Transverse colon (tissue), 4 donors: Measurements from ENCODE around the gene NTMT1. TPM values are rescaled to one million over a fixed set of nuclear protein-coding genes. Genes with fewer than 3 reads are reported as not detected.
A peak's percentile ranks its signal among the peaks of the same experiment; 100 is the strongest.

ENCODE experiments used
- DNase-seq: peaks from one replicate; pipeline ENCODE4 v3.0.0-alpha.2; 2019
- H3K27ac ChIP-seq, 4 donors: fragments of 200-600 bp; sonication (generic); 2 replicates each; pipeline ENCODE4 v1.5.1; 2016 to 2018; ENCODE audit warnings: inconsistent platforms in 4 of 4
- H3K27me3 ChIP-seq: fragments of 200-600 bp; sonication (generic); 2 replicates; pipeline ENCODE4 v1.5.1; 2017; ENCODE audit warnings: inconsistent platforms
- H3K36me3 ChIP-seq, 4 donors: fragments of 200-600 bp; sonication (generic); 2 replicates each; pipeline ENCODE4 v1.5.1; 2017 to 2019; ENCODE audit warnings: inconsistent platforms in 4 of 4
- H3K4me1 ChIP-seq, 4 donors: fragments of 200-600 bp; sonication (generic); 2 replicates each; pipeline ENCODE4 v1.5.1; 2017 to 2020; ENCODE audit warnings: inconsistent platforms in 4 of 4
- H3K4me3 ChIP-seq, 4 donors: fragments of 200-600 bp; sonication (generic); 1 replicate in 1 of 4; 2 replicates in 3 of 4; pipeline versions ENCODE4 v1.5.1 to v1.6.1; 2017 to 2019; ENCODE audit warnings: inconsistent platforms in 4 of 4
- H3K9me3 ChIP-seq, 2 donors: fragments of 200-600 bp; sonication (generic); 2 replicates each; pipeline ENCODE4 v1.5.1; 2017 to 2019; ENCODE audit warnings: inconsistent platforms in 2 of 2
- EP300 ChIP-seq: sonication (generic); formaldehyde crosslinking; IDR thresholded peaks from one replicate; pipeline ENCODE4 v1.6.1; 2017; ENCODE audit warnings: antibody characterized with exemption, low read depth
- POLR2A ChIP-seq: fragments of 450-650 bp; IDR thresholded peaks from one replicate; pipeline ENCODE4 v1.6.1; 2016; ENCODE audit warnings: antibody characterized with exemption, mild to moderate bottlenecking, moderate library complexity
- POLR2AphosphoS5 ChIP-seq, 3 donors: sonication (generic); formaldehyde crosslinking; IDR thresholded peaks; one replicate each; pipeline ENCODE4 v1.6.1; 2016; ENCODE audit warnings: antibody characterized with exemption in 3 of 3
- WGBS, 2 donors: methylation state at CpG; one replicate each; pipeline ENCODE4 v1.1.5; 2018; ENCODE audit warnings: low coverage in 1 of 2; 5-methylcytosine and 5-hydroxymethylcytosine counted together
- in situ Hi-C, 4 donors: fragments of 200-750 bp; cut with MboI; loops; one replicate each; pipeline versions ENCODE4 v1.15.0 to v1.15.1; 2017; ENCODE audit warnings: low sequenced_read_pairs in 3 of 4, low pct_ligation_motif_present in 1 of 4, low pct_unique_long_range_greater_than_20kb in 1 of 4
- intact Hi-C: fragments of 100-400 bp; cut with DNase I; formaldehyde crosslinking; loops from one replicate; pipeline ENCODE4 v1.15.1; 2023; ENCODE audit warnings: low total_unique reads
- total RNA-seq, 4 donors: library from RNA; depleted of rRNA; stranded (reverse); fragments of >200 nt; gene quantifications; one replicate each; pipeline ENCODE4 v1.1.0, GENCODE V29; 2016
- TF ChIP-seq, protein P1 (sequence below), 5 experiments: fragments of 200-600 bp in 3 of 5; fragments of 450-650 bp in 2 of 5; sonication (generic) in 3 of 5; IDR thresholded peaks; 1 replicate in 2 of 5; 2 replicates in 3 of 5; pipeline ENCODE4 v1.5.1; 2016 to 2017; ENCODE audit warnings: antibody characterized with exemption in 5 of 5, inconsistent platforms in 3 of 5, mild to moderate bottlenecking in 2 of 5, moderate library complexity in 1 of 5

The NTMT1 gene
- total RNA-seq, 4 donors from 2014 or later = 11.3 to 19.1 (median 14.3) TPM

DNA sequence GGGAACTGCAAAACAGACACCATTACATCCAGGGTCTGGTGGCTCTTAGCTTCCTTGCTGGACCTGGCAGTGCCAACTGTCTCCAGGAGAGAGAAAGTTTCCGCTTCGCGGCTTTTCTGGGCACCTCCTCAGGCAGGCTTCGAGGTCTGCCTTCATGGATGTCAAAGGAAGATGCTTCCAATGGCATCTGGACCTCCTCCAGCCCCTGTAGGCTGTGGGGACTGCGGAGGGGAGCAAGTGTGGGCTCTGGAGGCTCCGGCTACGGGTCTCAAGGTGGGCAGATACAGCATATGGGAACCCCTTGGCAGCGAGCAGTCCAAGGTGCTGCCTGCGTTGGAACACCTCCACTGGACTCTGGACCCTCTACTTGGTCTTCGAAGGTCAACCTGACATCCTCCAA, 11.0 kb upstream of the NTMT1 start:
- H3K27me3 ChIP-seq = peaks cover 8% of the 10 kb centered on the region
- no peaks in the 10 kb centered on the region for H3K36me3 ChIP-seq
- WGBS, 2 donors = 82% methylated on average over 10 of the region's 10 CpGs; no CpG with 5 or more reads in 1 of the 2 donors
- in situ Hi-C loops (loop anchor here (5.0 to 10.0 kb wide), 3 partner anchors 450 to 480 kb away; no protein-coding TSS in a partner anchor), intact Hi-C loops (loop anchor here (5.0 kb wide), 1 partner anchor 443 kb away; no protein-coding TSS in a partner anchor)
- H3K4me3 ChIP-seq = no peak overlapping the region
- no peaks in the 10 kb centered on the region for H3K9me3 ChIP-seq
- H3K4me1 ChIP-seq = peaks cover 5 to 15% (median 14%) of the 10 kb centered on the region in 4 donors
- H3K27ac ChIP-seq = no peak overlapping the region
- TF ChIP-seq, protein P1, sequence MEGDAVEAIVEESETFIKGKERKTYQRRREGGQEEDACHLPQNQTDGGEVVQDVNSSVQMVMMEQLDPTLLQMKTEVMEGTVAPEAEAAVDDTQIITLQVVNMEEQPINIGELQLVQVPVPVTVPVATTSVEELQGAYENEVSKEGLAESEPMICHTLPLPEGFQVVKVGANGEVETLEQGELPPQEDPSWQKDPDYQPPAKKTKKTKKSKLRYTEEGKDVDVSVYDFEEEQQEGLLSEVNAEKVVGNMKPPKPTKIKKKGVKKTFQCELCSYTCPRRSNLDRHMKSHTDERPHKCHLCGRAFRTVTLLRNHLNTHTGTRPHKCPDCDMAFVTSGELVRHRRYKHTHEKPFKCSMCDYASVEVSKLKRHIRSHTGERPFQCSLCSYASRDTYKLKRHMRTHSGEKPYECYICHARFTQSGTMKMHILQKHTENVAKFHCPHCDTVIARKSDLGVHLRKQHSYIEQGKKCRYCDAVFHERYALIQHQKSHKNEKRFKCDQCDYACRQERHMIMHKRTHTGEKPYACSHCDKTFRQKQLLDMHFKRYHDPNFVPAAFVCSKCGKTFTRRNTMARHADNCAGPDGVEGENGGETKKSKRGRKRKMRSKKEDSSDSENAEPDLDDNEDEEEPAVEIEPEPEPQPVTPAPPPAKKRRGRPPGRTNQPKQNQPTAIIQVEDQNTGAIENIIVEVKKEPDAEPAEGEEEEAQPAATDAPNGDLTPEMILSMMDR (IDR thresholded peaks at IDR 0.05) = no peak
- no peak for TF ChIP-seq POLR2A
- TF ChIP-seq POLR2AphosphoS5 (IDR thresholded peaks at IDR 0.05) = no peak
- no peak for DNase-seq

DNA sequence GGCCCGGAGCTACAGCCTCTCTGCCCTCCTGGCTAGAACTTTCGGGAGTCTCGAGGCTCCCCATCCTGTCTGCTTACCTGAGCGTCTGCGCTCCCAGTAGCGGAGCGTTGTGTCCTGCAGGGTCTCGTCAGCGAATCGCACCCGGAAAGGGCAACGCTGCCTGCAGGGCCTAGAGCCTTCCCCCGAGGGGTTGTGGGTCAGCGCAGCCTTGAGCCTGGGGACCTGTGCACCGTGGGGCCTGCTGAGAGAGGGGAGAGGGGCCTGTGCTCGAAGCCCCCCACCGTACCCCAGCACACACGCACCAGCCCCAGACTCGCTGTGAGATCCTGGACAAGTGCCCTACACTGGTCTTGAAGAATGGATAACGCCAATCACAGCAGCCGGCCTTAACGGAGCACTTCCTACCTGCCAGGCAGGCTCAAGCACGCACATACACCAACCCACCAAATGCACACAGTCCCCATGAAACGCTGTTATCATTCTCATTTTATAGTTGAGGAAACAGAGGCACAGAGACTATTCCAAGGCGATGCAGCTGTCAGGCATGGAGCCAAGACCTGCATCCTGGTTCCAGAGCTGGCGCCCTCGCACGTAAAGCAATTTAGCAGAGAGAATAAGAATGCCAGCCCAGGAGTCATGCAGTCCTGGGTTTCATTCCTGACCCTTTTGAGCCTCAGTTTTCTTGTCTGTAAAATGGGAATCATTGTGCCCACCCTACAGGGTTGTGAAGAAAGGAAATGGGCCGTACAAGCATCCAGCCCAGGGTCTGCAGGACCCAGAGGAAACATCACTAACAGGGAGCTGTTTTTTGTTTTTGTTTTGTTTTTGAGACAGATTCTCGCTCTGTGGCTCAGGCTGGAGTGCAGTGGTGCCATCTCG, 10.3 kb upstream of the NTMT1 start:
- Histone ChIP-seq H3K9me3 (no peaks in the 10 kb centered on the region), H3K4me1 (peaks cover 5 to 21% (median 15%) of the 10 kb centered on the region in 4 donors), H3K27me3 (peaks cover 15% of the 10 kb centered on the region), H3K36me3 (no peaks in the 10 kb centered on the region), H3K27ac (no peak overlapping the region), H3K4me3 (no peak overlapping the region)
- no peak for DNase-seq
- in situ Hi-C loops = loop anchor here in 3 of 4 donors (5.0 to 10.0 kb wide), 3 partner anchors 451 to 481 kb away; no protein-coding TSS in a partner anchor
- TF ChIP-seq POLR2A (no peak), POLR2AphosphoS5 (IDR thresholded peaks at IDR 0.05) (no peak), EP300 (no peak)
- TF ChIP-seq, protein P1 (IDR thresholded peaks at IDR 0.05) = no peak
- intact Hi-C loops = no loop called here
- WGBS, 2 donors = 73 to 82% methylated on average over 7 to 29 of the region's 31 CpGs

DNA sequence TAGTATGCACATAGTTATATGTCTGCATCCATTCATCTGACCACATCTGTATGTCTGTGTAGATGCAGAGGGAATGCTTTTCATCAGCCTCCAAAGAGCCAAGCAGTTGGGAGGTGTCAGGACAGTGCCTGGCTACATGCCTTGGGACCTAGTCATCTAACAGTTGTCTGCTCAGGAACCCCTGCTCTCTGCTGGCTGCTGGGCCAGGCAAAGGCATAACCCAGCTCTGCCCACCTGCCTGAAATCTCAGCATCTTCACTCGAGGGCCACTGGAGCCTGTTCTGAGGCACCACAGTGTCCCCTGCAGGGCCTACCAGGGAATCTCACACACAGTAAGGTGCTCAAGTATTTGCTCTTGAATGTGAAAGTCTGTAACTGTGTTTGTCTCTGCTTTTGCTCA, 8.8 kb upstream of the NTMT1 start:
- TF ChIP-seq, protein P1 (IDR thresholded peaks at IDR 0.05) = peak in 2 of 5 experiments; percentile 9 to 21
- TF ChIP-seq EP300 (no peak), POLR2AphosphoS5 (IDR thresholded peaks at IDR 0.05) (no peak), POLR2A (no peak)
- Histone ChIP-seq H3K36me3 (no peaks in the 10 kb centered on the region), H3K9me3 (no peaks in the 10 kb centered on the region), H3K27ac (no peak overlapping the region), H3K4me1 (peaks cover 0 to 16% (median 9%) of the 10 kb centered on the region in 4 donors), H3K27me3 (peaks cover 15% of the 10 kb centered on the region), H3K4me3 (no peak overlapping the region)
- no peak for DNase-seq
- intact Hi-C loops (no loop called here), in situ Hi-C loops (loop anchor here in 3 of 4 donors (5.0 to 10.0 kb wide), 3 partner anchors 452 to 482 kb away; no protein-coding TSS in a partner anchor)
- 10% methylated on average over 1 of the region's 1 CpG; no CpG with 5 or more reads in 1 of the 2 donors for WGBS, 2 donors
